Thoracic aorta (tissue), 2 donors: ENCODE measurements around the gene CRYBG1. TPM values are rescaled to one million over a fixed set of nuclear protein-coding genes. Genes with fewer than 3 reads are reported as not detected.

Experiments
- ATAC-seq: fragments of 150-250 bp; one replicate; pipeline ENCODE4 v1.8.0; 2017; ENCODE audit warnings: low read depth; ENCODE audit not compliant: insufficient number of reproducible peaks, low FRiP score
- DNase-seq: peaks from one replicate; pipeline ENCODE4 v3.0.0-alpha.2; 2020; ENCODE audit warnings: low spot score
- H3K27ac ChIP-seq, 2 donors: fragments of 200-600 bp; sonication (generic); 1 replicate in 1 of 2; 2 replicates in 1 of 2; pipeline ENCODE4 v1.5.1; 2016; ENCODE audit warnings: mild to moderate bottlenecking in 2 of 2, moderate library complexity in 2 of 2
- H3K27me3 ChIP-seq: fragments of 200-600 bp; sonication (generic); replicated peaks from 2 replicates; pipeline ENCODE4 v1.6.0; 2016; ENCODE audit warnings: mild to moderate bottlenecking; ENCODE audit not compliant: insufficient read depth
- H3K36me3 ChIP-seq: fragments of 200-600 bp; sonication (generic); one replicate; pipeline ENCODE4 v1.5.1; 2016
- H3K4me1 ChIP-seq, 2 donors: fragments of 200-600 bp; sonication (generic); 1 replicate in 1 of 2; 2 replicates in 1 of 2; pipeline versions ENCODE4 v1.5.1 to v1.6.0; 2016; ENCODE audit warnings: low read depth in 2 of 2, mild to moderate bottlenecking in 1 of 2; ENCODE audit not compliant: control insufficient read depth in 1 of 2
- H3K4me3 ChIP-seq: fragments of 200-600 bp; sonication (generic); 2 replicates; pipeline ENCODE4 v1.5.1; 2016; ENCODE audit warnings: mild to moderate bottlenecking
- H3K9me3 ChIP-seq: fragments of 200-600 bp; sonication (generic); 2 replicates; pipeline ENCODE4 v1.5.1; 2016
- CTCF ChIP-seq: fragments of 200-600 bp; sonication (generic); IDR thresholded peaks from one replicate; pipeline ENCODE4 v1.5.1; 2019; ENCODE audit warnings: antibody characterized with exemption
- total RNA-seq, 2 donors: library from RNA; depleted of rRNA; stranded (reverse); fragments of >200 nt; gene quantifications; one replicate each; pipeline versions ENCODE4 v1.1.0 to v1.2.3, GENCODE V29; 2016

CRYBG1 gene
- total RNA-seq, 2 donors from 2014 or later = 3.2 to 7.2 TPM

GRCh38 chr6:106525882-106526275 lies 165.4 kb downstream of the CRYBG1 start:
- Histone ChIP-seq H3K36me3 (no peaks in the 10 kb centered on the region), H3K27me3 (no peaks in the 10 kb centered on the region), H3K27ac (no peak overlapping the region), H3K9me3 (no peaks in the 10 kb centered on the region), H3K4me1 (no peaks in the 10 kb centered on the region), H3K4me3 (no peak overlapping the region)
- TF ChIP-seq CTCF = no peak
- ATAC-seq (no peak), DNase-seq (no peak)

- DNase-seq = no peak
- no peak for ATAC-seq
- TF ChIP-seq CTCF = no peak
- H3K27ac ChIP-seq = no peak overlapping the region
- no peaks in the 10 kb centered on the region for H3K4me1 ChIP-seq
- no peaks in the 10 kb centered on the region for H3K9me3 ChIP-seq
- H3K36me3 ChIP-seq = no peaks in the 10 kb centered on the region
- H3K27me3 ChIP-seq = no peaks in the 10 kb centered on the region
- no peak overlapping the region for H3K4me3 ChIP-seq
Observed at GRCh38 chr6:106527117-106527516, 166.6 kb downstream of the CRYBG1 start.

DNA sequence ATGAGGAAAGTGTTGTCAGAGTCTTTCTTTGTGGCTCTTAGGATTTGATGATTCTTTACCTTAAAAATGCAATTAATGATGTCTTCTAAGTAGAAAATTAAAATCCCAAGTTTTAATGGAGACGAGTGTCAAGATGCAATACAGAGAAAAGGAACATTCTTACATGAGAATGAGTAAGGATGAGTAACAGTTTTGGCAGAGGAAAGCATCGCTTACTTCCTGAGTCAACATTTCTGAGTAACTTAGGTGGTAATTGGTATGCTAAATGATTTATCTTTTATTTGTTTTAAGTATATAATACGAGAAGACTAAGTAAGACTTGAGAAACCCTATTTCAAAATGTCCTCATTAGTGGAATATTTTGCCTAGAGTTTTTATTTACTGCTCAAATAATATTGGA lies 167.5 kb downstream of the CRYBG1 start:
- no peak for TF ChIP-seq CTCF
- Histone ChIP-seq H3K4me1 (no peaks in the 10 kb centered on the region), H3K4me3 (no peak overlapping the region), H3K27ac (no peak overlapping the region), H3K36me3 (no peaks in the 10 kb centered on the region), H3K9me3 (no peaks in the 10 kb centered on the region), H3K27me3 (no peaks in the 10 kb centered on the region)
- ATAC-seq (no peak), DNase-seq (no peak)

DNA sequence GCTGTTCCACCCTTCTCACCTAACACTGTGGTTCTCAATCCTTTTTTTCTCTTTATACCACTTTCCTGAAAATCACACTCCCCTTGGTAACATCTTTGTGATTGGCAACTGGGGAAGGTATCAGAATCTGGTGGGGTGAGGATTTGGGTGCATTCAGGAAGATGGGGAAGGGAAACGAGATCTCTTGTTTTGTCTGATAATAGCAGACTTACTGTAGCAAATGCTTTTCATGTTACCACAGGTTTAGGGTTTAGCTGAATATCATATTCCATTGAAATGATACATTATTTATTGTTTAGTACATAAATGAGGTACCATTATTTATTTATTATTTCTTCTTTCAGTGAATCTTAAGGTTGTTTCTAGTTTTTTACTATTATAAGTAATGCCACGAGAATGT lies 168.0 kb downstream of the CRYBG1 start:
- ATAC-seq (no peak), DNase-seq (no peak)
- Histone ChIP-seq H3K36me3 (no peaks in the 10 kb centered on the region), H3K27ac (no peak overlapping the region), H3K9me3 (no peaks in the 10 kb centered on the region), H3K27me3 (no peaks in the 10 kb centered on the region), H3K4me1 (no peaks in the 10 kb centered on the region), H3K4me3 (no peak overlapping the region)
- no peak for TF ChIP-seq CTCF

- DNase-seq (no peak), ATAC-seq (no peak)
- no peaks in the 10 kb centered on the region for H3K9me3 ChIP-seq
- no peak overlapping the region for H3K27ac ChIP-seq
- no peak for TF ChIP-seq CTCF
- no peaks in the 10 kb centered on the region for H3K27me3 ChIP-seq
- no peak overlapping the region for H3K4me3 ChIP-seq
- H3K36me3 ChIP-seq = no peaks in the 10 kb centered on the region
- no peaks in the 10 kb centered on the region for H3K4me1 ChIP-seq
Observed at GRCh38 chr6:106529438-106529837, 168.9 kb downstream of the CRYBG1 start.
